DND-41 (cell line): Measurements from ENCODE around the gene GAS7.

Experiments
- ATAC-seq: fragments of 200-7000 bp; cut with Tn5 transposase; 3 replicates; pipeline ENCODE4 v1.9.1; 2021; ENCODE audit warnings: low read depth; ENCODE audit not compliant: insufficient read depth
- DNase-seq: peaks from one replicate; pipeline ENCODE4 v3.0.0-alpha.2; 2020
- H2AFZ ChIP-seq: 2 replicates; pipeline ENCODE4 v1.6.0; 2012; ENCODE audit warnings: low read depth, low read length
- H3K27ac ChIP-seq: 2 replicates; pipeline ENCODE4 v1.5.1; 2012; ENCODE audit warnings: low read length, inconsistent platforms
- H3K27me3 ChIP-seq: fragments of 200-600 bp; sonication (generic); 2 replicates; pipeline ENCODE4 v1.6.0; 2012; ENCODE audit warnings: low read length, mild to moderate bottlenecking, inconsistent platforms; ENCODE audit not compliant: insufficient read depth, poor library complexity
- H3K36me3 ChIP-seq: 2 replicates; pipeline ENCODE4 v1.5.1; 2012; ENCODE audit warnings: low read length, inconsistent platforms; ENCODE audit not compliant: insufficient read depth
- H3K4me1 ChIP-seq: 2 replicates; pipeline ENCODE4 v1.5.1; 2012; ENCODE audit warnings: mild to moderate bottlenecking, low read length; ENCODE audit not compliant: insufficient read depth
- H3K4me2 ChIP-seq: 2 replicates; pipeline ENCODE4 v1.6.0; 2012; ENCODE audit warnings: mild to moderate bottlenecking, moderate library complexity, low read length, inconsistent platforms; ENCODE audit not compliant: insufficient read depth
- H3K4me3 ChIP-seq, 2 experiments: fragments of 200-600 bp in 1 of 2; shearing (Covaris generic) in 1 of 2; 2 replicates each; pipeline ENCODE4 v1.5.1; 2012 to 2016; ENCODE audit warnings: inconsistent platforms in 2 of 2, low read length in 2 of 2, mild to moderate bottlenecking in 2 of 2, low read depth in 1 of 2, moderate library complexity in 1 of 2
- H3K79me2 ChIP-seq: 2 replicates; pipeline ENCODE4 v1.6.0; 2012; ENCODE audit warnings: low read length, inconsistent platforms; ENCODE audit not compliant: insufficient read depth
- H3K9ac ChIP-seq: 2 replicates; pipeline ENCODE4 v1.6.0; 2012; ENCODE audit warnings: low read depth, mild to moderate bottlenecking, inconsistent platforms, low read length, moderate library complexity
- H3K9me3 ChIP-seq: 2 replicates; pipeline ENCODE4 v1.5.1; 2012; ENCODE audit warnings: low read length, moderate library complexity, mild to moderate bottlenecking, inconsistent platforms; ENCODE audit not compliant: insufficient read depth, severe bottlenecking
- H4K20me1 ChIP-seq: 2 replicates; pipeline ENCODE4 v1.6.0; 2012; ENCODE audit warnings: low read length; ENCODE audit not compliant: insufficient read depth
- CTCF ChIP-seq: IDR thresholded peaks from 2 replicates; pipeline ENCODE4 v1.5.1; 2012; ENCODE audit warnings: borderline replicate concordance, low read length, moderate library complexity, mild to moderate bottlenecking; ENCODE audit not compliant: poor library complexity, severe bottlenecking; ENCODE audit errors: extremely low read depth
- EZH2 ChIP-seq: IDR thresholded peaks from 3 replicates; pipeline ENCODE4 v1.6.1; 2012; ENCODE audit warnings: borderline replicate concordance, low read depth, mild to moderate bottlenecking, moderate library complexity, low read length, inconsistent platforms; ENCODE audit not compliant: severe bottlenecking

Gene GAS7

GRCh38 chr17:10198509-10199249 is at the start of gene GAS7:
GAS7 (minus strand) TSS chr17:10198606.
- Histone ChIP-seq H3K36me3 (no peaks in the 10 kb centered on the region; the same call in 1 of the 2 replicates), H3K27ac (peak within 1 kb of the TSS; percentile 58), H3K9me3 (peaks cover 9% of the 10 kb centered on the region), H3K9ac (peak within 1 kb of the TSS; percentile 83), H4K20me1 (peaks cover 16% of the 10 kb centered on the region), H2AFZ (peak within 1 kb of the TSS; percentile 72), H3K4me2 (peak within 1 kb of the TSS; percentile 88), H3K4me1 (peaks cover 31% of the 10 kb centered on the region), H3K27me3 (no peaks in the 10 kb centered on the region), H3K79me2 (peaks cover 33% of the 10 kb centered on the region), H3K4me3 (peak within 1 kb of the TSS; percentile 47 to 76)
- DNase-seq (peak; percentile 90), ATAC-seq (peak; percentile 85)
- TF ChIP-seq EZH2 = no peak
- peak; percentile 12 for TF ChIP-seq CTCF

- H2AFZ ChIP-seq = no peak overlapping the region
- no peak for DNase-seq
Observed at GRCh38 chr17:10247810-10248209, 49.4 kb upstream of the GAS7 start.

GRCh38 chr17:10243883-10244844 is 45.8 kb upstream of the GAS7 start:
- H2AFZ ChIP-seq = no peak overlapping the region
- no peak overlapping the region for H3K4me2 ChIP-seq
- H3K36me3 ChIP-seq = no peaks in the 10 kb centered on the region
- no peak overlapping the region for H3K27ac ChIP-seq
- no peak overlapping the region for H3K4me3 ChIP-seq
- no peaks in the 10 kb centered on the region for H4K20me1 ChIP-seq
- H3K9me3 ChIP-seq = no peaks in the 10 kb centered on the region
- no peaks in the 10 kb centered on the region for H3K79me2 ChIP-seq
- DNase-seq (no peak), ATAC-seq (no peak)
- H3K27me3 ChIP-seq = peaks cover under 1% of the 10 kb centered on the region
- TF ChIP-seq EZH2 (no peak), CTCF (no peak)
- no peaks in the 10 kb centered on the region for H3K4me1 ChIP-seq
- no peak overlapping the region for H3K9ac ChIP-seq

More at GRCh38 chr17:10247810-10248209, 49.4 kb upstream of the GAS7 start:
- H3K9me3 ChIP-seq = no peaks in the 10 kb centered on the region
- no peaks in the 10 kb centered on the region for H4K20me1 ChIP-seq
- H3K4me3 ChIP-seq = no peak overlapping the region
- no peak overlapping the region for H3K27ac ChIP-seq
- no peak overlapping the region for H3K4me2 ChIP-seq
- H3K4me1 ChIP-seq = no peaks in the 10 kb centered on the region
- no peaks in the 10 kb centered on the region for H3K36me3 ChIP-seq
- H3K27me3 ChIP-seq = peaks cover 11% of the 10 kb centered on the region
- ATAC-seq = no peak
- TF ChIP-seq EZH2 = no peak
- TF ChIP-seq CTCF = no peak
- no peak overlapping the region for H3K9ac ChIP-seq
- H3K79me2 ChIP-seq = no peaks in the 10 kb centered on the region
